Stimulated activated CD8-positive, alpha-beta memory T cell treated with anti-CD3 and anti-CD28 coated beads, Interleukin-12 subunit alpha, Interleukin-12 subunit beta, amount 100 ng/mL, for 1 hour (primary cell): Measurements from ENCODE around the gene SKAP1.
"Not testable (repeated sequence)": the region's sequence is repeated elsewhere in the genome, so short reads cannot be mapped to it uniquely, and the experiment has no call there.

Experiments used
- DNase-seq: peaks from one replicate; pipeline ENCODE4 v3.0.0-alpha.2; 2020; ENCODE audit warnings: low read depth

SKAP1 gene

DNA sequence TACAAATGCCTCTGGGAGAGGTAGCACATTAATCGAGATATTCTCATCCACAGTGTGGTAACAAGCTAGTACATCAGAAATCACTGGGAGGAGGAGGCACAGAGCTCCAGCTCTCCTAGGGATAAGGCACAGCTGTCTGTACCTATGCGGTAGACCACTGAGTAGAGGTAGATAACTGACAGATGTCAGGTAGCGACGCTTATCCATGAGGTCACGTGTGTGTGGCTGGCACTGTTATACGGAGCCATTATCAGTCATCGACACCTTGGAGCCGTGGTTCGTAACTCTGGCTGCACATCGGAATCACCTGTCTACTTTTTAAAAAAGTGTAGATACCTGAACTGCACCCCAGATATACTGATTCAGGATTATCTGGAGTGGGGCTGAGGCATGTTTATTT lies 220.0 kb downstream of the SKAP1 start:
- DNase-seq = no peak

DNA sequence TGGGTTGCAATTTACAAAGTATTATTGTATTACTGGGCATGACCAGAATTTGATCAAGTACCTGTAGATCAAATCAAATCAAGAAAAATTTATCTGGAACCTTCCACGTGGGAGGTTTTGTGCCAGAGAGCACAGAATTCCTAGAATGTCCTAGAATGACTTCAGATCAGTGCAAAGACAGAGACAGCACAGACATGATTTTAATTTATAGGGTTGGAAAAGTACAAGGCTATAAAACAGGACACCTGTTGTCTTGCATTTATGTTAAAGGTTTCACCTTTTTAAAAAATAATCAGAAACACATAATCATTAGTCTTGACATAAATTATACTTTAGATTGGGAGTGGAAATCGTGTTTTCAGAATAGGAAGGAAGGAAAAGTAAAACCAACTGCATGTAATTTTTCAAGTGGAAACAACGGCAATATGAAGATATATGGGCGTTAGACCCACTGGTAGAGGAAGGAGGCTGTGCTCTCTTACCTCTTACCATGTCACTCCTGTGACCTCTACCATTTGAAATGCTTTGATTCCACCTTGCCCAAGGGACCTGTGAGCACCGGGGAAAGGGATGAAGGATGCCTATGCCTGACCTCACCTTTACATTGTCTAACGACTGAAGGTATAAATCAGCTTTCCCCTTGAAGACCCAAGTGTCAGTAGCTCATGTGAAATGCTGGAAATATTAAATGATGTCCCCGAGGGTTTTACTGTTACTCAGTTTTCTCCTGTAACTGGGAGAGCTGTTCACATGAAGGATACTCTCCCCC lies 222.1 kb downstream of the SKAP1 start:
- DNase-seq = no peak

DNA sequence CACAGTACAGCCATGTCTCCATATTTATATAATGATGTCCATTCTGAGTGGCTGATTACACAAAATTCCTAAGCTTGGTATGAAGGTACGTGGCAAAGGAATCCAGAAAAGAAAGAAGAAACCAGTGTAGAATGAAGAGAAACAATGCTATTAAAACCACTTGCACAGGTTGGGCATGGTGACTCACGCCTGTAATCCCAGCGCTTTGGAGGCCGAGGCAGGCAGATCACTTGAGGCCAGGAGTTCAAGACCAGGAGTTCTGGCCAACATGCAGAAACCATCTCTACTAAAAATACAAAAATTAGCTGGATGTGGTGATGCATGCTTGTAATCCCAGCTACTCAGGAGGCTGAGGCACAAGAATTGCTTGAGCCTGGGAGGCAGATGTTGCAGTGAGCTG lies 223.0 kb downstream of the SKAP1 start:
- DNase-seq = not testable (repeated sequence)

DNA sequence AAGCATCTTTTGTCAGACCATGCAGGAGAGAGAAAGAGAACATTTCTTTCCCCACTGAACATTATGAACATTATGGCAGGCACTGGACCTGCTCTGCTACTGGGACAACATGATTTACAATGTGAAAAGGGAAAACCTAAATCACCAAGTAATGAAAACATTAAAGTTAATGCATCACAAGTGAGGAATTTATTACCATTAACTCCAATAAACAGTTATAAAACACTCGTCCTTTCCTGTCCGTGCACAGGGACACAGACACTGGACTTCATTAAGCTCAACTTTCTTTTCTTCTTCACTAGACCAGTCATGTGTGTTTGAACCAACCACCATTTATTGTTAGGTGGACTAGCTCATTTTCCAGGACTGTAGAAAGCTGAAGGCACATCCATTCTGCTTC lies 227.1 kb downstream of the SKAP1 start:
- DNase-seq = no peak

DNA sequence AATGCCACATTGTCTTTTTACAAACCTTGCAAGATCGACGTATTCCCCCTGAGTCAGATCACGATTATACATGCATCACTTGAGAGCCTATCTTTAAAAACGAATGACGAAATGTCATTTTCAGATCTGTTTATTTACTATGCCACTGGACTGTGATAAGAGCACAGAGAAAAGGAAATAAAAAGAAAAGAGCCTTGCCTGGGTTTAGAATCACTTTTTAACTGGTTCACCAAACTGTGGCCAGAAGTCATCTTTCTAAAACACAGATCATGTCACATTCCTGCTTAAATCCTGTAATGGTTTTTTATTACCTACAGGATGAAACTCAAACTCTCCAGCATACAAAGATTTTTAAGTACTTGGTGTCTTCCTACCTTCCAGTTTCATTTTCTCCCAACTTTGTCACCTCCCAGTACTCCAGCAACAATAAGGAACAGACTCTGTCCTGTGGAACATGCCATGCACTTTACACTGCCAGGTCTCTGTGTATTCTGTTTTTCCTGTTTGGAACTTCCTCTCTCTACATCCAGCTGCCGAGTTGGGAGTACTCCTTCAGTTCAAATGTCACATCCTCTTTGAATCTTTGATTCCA lies 231.0 kb downstream of the SKAP1 start:
- DNase-seq = no peak

GRCh38 chr17:48195910-48196309 lies 234.1 kb downstream of the SKAP1 start:
- no peak for DNase-seq

DNA sequence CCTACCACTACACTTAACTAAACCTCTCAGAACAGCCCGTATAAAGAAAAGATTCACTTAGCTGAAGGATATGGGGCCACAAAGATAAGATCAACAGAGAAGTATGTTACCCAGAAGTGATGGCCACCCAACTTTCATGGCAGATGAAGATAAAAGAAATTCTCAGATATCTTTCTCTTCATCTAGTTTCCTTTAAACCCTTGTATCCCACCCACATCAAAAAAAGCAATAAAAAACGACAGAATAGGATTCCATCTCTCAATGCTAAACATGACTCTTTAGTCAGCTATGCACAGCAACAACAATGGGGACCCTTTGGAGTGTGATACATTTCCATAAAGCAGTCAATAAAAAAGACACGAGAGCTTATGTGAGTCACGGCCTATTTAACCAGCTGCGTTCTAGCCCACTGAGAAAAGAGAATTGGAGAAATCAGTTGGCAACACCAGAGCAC lies 235.9 kb downstream of the SKAP1 start:
- DNase-seq = no peak

- DNase-seq = no peak
These were observed 237.7 kb downstream of the SKAP1 start for GRCh38 chr17:48192321-48192731.

DNA sequence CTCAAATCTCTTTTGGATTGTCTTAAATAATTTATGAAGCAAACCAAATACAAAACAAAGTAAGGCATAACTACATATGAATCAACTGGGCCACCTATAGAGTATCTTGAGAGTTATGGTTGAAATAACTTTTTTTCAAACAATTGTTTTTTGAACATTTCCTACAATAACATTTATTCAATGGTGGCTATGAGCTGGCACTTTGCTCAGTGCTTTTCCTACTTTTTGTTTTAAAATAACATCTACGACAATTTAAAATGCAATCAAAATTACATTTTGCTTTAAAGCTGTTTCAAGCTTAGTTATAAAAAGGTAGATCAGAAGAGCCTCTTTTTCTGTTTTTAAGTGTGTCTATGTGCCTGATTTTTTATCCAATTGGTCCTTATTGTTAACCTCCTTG lies 238.7 kb downstream of the SKAP1 start:
- DNase-seq = no peak

GRCh38 chr17:48190871-48191270 lies 239.1 kb downstream of the SKAP1 start:
- no peak for DNase-seq

- no peak for DNase-seq
These were observed 242.0 kb downstream of the SKAP1 start for GRCh38 chr17:48187872-48188608.

GRCh38 chr17:48186317-48186716 lies 243.7 kb downstream of the SKAP1 start:
- DNase-seq = not testable (repeated sequence)

GRCh38 chr17:48184721-48185120 lies 245.3 kb downstream of the SKAP1 start:
- DNase-seq = no peak

DNA sequence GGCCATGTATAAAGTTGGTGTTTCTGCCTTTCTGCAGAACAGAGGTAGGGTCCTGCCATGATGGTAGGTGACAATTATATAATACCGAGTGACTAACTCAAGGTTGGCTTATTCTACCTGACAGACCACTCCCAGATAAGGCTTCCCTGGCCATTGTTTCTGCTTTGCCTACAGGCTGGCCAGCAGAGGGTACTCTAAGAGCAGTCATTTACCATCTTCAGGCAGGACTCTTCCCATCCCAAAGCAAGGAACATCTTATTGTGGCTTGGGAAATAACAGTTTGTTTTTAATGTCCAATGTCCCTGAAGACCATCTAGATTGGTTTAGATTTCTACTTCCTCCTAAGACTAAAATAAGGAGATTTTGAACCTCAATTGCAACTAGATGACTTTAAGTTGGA lies 248.4 kb downstream of the SKAP1 start:
- DNase-seq = no peak

DNA sequence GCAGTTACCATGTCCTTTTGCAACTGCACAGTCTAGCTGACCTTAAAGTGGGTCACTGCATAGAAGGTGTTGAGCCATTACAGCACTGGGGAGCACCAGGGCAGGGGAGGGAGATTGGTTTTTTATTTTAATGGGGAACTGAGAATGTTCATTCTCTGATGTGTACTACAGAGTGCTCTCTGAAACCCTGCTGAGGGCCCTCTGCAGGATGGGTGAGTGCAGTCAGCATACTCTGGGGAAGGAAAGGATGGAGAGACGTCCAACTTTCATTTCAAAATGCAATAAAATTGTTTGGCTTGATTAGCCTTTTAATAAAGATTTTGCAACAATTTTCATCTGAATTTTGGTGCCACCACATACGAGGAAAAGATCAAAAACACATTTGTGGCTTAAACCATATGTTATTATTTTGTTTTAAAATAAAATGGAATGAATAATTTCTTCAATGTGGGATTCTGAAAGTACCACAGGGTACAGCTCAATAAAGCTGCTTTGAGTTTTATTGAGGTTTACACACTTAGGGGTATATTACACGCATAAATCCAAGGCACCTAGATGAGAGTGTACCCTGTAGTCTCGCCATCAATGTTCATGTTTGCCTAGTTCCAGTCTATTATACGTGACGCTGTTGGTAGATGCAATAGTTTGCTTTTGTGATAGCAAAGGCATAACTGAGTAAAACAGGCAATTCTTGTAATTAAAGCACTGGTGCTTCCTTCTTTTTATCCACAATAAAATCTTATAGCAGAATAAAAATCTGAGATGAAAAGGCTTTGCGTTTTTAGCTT lies 249.0 kb downstream of the SKAP1 start:
- DNase-seq = no peak

DNA sequence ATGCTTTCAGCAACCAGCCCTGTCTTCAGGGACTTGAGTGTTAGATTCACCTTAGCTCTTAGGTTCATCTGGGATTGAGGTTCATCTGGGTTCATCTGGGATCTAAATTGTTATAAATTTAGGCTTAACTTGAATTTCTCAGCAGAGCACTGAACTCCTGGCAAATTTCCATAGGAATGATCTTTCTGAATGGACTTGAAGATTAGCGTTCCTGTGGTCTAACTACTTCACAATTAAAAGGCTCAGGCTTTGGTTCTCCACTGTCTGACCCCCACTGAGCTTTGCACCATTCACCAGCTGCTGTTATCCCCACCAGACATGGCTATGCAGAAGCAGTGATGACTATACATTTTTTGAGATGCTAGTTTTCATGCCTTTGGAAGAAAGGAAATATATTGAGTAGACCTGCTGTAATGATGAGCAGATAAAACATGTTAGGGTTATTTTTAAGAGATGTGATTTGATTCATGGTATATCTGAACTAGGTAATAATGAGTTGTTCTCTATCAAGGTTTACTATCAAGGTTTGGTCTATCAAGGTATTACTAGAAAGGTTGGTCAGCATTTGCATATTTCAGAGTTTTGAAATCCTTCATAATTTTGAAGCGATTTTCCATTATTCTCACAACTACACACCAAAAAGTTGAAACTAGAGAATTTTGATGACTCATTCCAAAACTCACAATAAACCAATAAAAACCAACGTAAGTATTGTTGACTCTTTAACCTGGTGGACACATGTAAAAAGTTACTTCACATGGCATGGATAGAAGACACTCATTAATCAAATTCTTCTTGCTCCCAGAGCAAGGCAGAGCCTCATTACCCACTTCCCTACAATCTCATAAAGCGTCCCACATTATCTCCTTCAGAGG lies 250.7 kb downstream of the SKAP1 start:
- DNase-seq = no peak

- no peak for DNase-seq
These were observed 251.7 kb downstream of the SKAP1 start for GRCh38 chr17:48178317-48178716.

DNA sequence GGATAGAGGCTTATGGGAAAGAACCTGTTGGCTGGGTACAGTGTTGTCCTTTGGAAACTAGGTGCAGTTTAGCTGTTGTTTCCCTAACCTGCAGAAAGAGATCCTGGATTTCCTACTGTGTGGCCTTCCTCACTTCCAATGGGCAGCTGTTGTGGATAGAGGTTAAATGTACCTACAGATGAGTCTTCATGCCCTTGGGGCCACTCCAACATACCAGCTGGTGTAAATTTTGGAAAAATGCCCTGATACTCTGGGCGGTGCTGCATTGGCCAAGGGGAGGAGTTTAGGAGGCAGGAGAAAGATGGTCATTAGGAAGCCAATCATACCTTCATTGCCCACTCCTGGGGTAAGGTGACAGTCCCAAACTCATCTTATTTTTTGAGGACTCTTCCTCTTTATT lies 252.2 kb downstream of the SKAP1 start:
- DNase-seq = no peak

GRCh38 chr17:48176471-48176855 lies 253.6 kb downstream of the SKAP1 start:
- DNase-seq = no peak

DNA sequence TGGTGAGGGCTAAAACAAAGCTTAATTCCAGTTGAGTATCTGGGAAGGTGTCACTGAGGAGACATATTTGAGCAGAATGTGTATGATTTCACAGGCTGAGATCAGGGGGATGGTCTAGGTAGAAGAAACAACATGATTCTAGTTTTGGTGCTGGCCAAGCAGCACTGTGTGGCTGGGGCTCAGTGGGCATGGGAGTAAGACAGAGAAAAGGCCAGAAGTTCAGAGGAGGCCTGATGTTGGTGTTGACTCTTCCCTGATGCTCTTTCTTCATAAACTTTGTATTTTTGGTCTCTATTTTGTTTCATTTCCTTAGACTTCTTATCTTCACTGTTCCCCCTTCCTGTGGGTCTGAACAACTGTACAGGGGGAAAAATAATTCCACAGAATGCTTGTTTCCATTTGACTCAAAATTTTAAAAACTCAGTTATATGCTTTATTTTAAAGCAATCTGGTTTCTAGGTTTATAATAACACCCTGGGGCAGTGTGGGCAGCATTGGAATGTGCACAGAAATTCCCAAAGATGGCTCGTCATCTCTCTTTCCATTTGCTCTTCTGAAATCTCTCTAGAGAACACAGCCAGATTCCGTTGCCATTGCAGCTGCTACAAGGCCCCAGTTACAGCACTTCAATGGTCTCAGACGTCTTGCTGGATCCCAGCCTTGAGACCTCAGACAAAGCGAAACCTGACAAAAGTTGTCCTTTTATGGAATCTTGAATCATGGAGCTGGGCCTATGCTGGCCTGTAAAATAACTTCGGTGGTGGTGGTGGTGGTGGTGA lies 254.1 kb downstream of the SKAP1 start:
- DNase-seq = no peak
